ENCODE results near the gene COLGALT1. TPM values are rescaled to one million over a fixed set of nuclear protein-coding genes. Genes with fewer than 3 reads are reported as not detected.
"Not testable (repeated sequence)": the region's sequence is repeated elsewhere in the genome, so short reads cannot be mapped to it uniquely, and the experiment has no call there.

Gene COLGALT1
- total and polyA plus RNA-seq, 2 experiments from 2014 or later: 18.2 to 63.4 TPM

GRCh38 chr19:17565611-17566010, 10.2 kb downstream of the COLGALT1 start:
- H4K20me1 ChIP-seq (replicated peaks; ENCODE audit: insufficient read depth): no peaks in the 10 kb centered on the region; the same call in 1 of the 2 replicates
- H3K27ac Mint-ChIP-seq: no peak overlapping the region
- peaks cover 32% of the 10 kb centered on the region for H3K36me3 Mint-ChIP-seq (ENCODE audit: low read depth)
- H2AFZ ChIP-seq: no peak overlapping the region
- H3K36me3 ChIP-seq (ENCODE audit: insufficient read depth): peaks cover 5% of the 10 kb centered on the region; the same call in 1 of the 2 replicates
- H3K9me3 Mint-ChIP-seq: no peaks in the 10 kb centered on the region
- H3K9me2 ChIP-seq (ENCODE audit: insufficient read depth): no peaks in the 10 kb centered on the region
- DNase-seq (ENCODE audit: low spot score) (no peak), ATAC-seq (no peak)
- H3K27me3 Mint-ChIP-seq (ENCODE audit: insufficient read depth, low read depth, poor library complexity): peaks cover 3% of the 10 kb centered on the region
- no peaks in the 10 kb centered on the region for H3K4me1 Mint-ChIP-seq
- no peak overlapping the region for H3K4me3 ChIP-seq
- H3F3A ChIP-seq (replicated peaks; ENCODE audit: low read depth): 0 out of 2 replicates have a peak, but pooled peaks cover 2% of the 10 kb centered on the region
- H3K4me2 ChIP-seq: no peak overlapping the region
- no peak for TF ChIP-seq NANOG (IDR thresholded peaks at IDR 0.05; ENCODE audit: borderline replicate concordance)
- no peak for TF ChIP-seq STAT1 (IDR thresholded peaks at IDR 0.05; ENCODE audit: unreplicated experiment)
- TF ChIP-seq, protein P1, sequence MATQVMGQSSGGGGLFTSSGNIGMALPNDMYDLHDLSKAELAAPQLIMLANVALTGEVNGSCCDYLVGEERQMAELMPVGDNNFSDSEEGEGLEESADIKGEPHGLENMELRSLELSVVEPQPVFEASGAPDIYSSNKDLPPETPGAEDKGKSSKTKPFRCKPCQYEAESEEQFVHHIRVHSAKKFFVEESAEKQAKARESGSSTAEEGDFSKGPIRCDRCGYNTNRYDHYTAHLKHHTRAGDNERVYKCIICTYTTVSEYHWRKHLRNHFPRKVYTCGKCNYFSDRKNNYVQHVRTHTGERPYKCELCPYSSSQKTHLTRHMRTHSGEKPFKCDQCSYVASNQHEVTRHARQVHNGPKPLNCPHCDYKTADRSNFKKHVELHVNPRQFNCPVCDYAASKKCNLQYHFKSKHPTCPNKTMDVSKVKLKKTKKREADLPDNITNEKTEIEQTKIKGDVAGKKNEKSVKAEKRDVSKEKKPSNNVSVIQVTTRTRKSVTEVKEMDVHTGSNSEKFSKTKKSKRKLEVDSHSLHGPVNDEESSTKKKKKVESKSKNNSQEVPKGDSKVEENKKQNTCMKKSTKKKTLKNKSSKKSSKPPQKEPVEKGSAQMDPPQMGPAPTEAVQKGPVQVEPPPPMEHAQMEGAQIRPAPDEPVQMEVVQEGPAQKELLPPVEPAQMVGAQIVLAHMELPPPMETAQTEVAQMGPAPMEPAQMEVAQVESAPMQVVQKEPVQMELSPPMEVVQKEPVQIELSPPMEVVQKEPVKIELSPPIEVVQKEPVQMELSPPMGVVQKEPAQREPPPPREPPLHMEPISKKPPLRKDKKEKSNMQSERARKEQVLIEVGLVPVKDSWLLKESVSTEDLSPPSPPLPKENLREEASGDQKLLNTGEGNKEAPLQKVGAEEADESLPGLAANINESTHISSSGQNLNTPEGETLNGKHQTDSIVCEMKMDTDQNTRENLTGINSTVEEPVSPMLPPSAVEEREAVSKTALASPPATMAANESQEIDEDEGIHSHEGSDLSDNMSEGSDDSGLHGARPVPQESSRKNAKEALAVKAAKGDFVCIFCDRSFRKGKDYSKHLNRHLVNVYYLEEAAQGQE (IDR thresholded peaks at IDR 0.05; ENCODE audit: unreplicated experiment): no peak
- H3K4me3 Mint-ChIP-seq: no peak overlapping the region
- no peaks in the 10 kb centered on the region for H3K4me1 ChIP-seq (ENCODE audit: insufficient read depth)
- no peak overlapping the region for H3K27ac ChIP-seq (ENCODE audit: low read depth)
- H3K27me3 ChIP-seq (ENCODE audit: insufficient read depth): no peaks in the 10 kb centered on the region
- no peaks in the 10 kb centered on the region for H3K79me2 ChIP-seq (replicated peaks; ENCODE audit: insufficient read depth)

GRCh38 chr19:17567940-17568339, 12.5 kb downstream of the COLGALT1 start:
- peaks cover 7% of the 10 kb centered on the region; the same call in 1 of the 2 replicates for H3K36me3 ChIP-seq (ENCODE audit: insufficient read depth)

DNA sequence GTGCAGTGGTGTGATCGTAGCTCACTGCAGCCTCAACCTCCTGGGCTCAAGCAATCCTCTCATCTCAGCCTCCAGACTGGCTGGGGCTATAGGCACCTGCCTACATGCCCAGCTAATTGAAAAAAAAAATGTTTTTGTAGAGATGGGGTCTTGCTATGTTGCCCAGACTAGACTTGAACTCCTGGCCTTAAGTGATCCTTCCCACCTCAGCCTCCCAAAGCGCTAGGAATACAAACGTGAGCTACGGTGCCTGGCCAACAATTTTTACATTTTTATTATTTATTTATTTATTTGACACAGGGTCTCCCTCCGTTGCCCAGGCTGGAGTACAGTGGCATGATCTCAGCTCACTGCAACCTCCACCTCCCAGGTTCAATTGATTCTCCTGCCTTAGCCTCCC, 14.8 kb downstream of the COLGALT1 start:
- not testable (repeated sequence) for H3K27me3 Mint-ChIP-seq (ENCODE audit: insufficient read depth, low read depth, poor library complexity); H3K4me1 ChIP-seq (ENCODE audit: insufficient read depth); H3K27ac ChIP-seq (ENCODE audit: low read depth); H3K36me3 ChIP-seq (ENCODE audit: insufficient read depth); H3K27ac Mint-ChIP-seq; H3K9me3 Mint-ChIP-seq; H3K4me1 Mint-ChIP-seq; DNase-seq (ENCODE audit: low spot score); H4K20me1 ChIP-seq (replicated peaks; ENCODE audit: insufficient read depth); H3K79me2 ChIP-seq (replicated peaks; ENCODE audit: insufficient read depth); H3K4me2 ChIP-seq; H3K4me3 Mint-ChIP-seq; H3K27me3 ChIP-seq (ENCODE audit: insufficient read depth); H2AFZ ChIP-seq; H3F3A ChIP-seq (replicated peaks; ENCODE audit: low read depth); H3K4me3 ChIP-seq; ATAC-seq; H3K9me2 ChIP-seq (ENCODE audit: insufficient read depth)
- peaks cover 33% of the 10 kb centered on the region for H3K36me3 Mint-ChIP-seq (ENCODE audit: low read depth)

More at GRCh38 chr19:17567940-17568339, 12.5 kb downstream of the COLGALT1 start:
- Mint-ChIP-seq H3K27ac (no peak overlapping the region), H3K27me3 (ENCODE audit: insufficient read depth, low read depth, poor library complexity) (peaks cover 5% of the 10 kb centered on the region), H3K36me3 (ENCODE audit: low read depth) (peaks cover 37% of the 10 kb centered on the region), H3K4me3 (no peak overlapping the region), H3K4me1 (no peaks in the 10 kb centered on the region), H3K9me3 (no peaks in the 10 kb centered on the region)
- H3K4me3 ChIP-seq: no peak overlapping the region
- H4K20me1 ChIP-seq (replicated peaks; ENCODE audit: insufficient read depth): no peaks in the 10 kb centered on the region
- H3K4me1 ChIP-seq (ENCODE audit: insufficient read depth): no peaks in the 10 kb centered on the region
- 0 out of 2 replicates have a peak, but pooled peaks cover 2% of the 10 kb centered on the region for H3F3A ChIP-seq (replicated peaks; ENCODE audit: low read depth)
- H3K27me3 ChIP-seq (ENCODE audit: insufficient read depth): no peaks in the 10 kb centered on the region
- no peaks in the 10 kb centered on the region for H3K79me2 ChIP-seq (replicated peaks; ENCODE audit: insufficient read depth)
- no peak overlapping the region for H2AFZ ChIP-seq
- ATAC-seq: no peak
- no peak for DNase-seq (ENCODE audit: low spot score)
- H3K9me2 ChIP-seq (ENCODE audit: insufficient read depth): no peaks in the 10 kb centered on the region
- TF ChIP-seq, protein P1 (IDR thresholded peaks at IDR 0.05; ENCODE audit: unreplicated experiment): no peak
- no peak for TF ChIP-seq EZH2 (IDR thresholded peaks at IDR 0.05; ENCODE audit: low read depth, unreplicated experiment)
- TF ChIP-seq EZH2phosphoT487 (IDR thresholded peaks at IDR 0.05; ENCODE audit: unreplicated experiment): no peak
- TF ChIP-seq STAT1 (IDR thresholded peaks at IDR 0.05; ENCODE audit: unreplicated experiment): no peak
- TF ChIP-seq POLR2AphosphoS5 (IDR thresholded peaks at IDR 0.05; ENCODE audit: low read depth): no peak
- no peak for TF ChIP-seq NANOG (IDR thresholded peaks at IDR 0.05; ENCODE audit: borderline replicate concordance)
- no peak for TF ChIP-seq ZNF114 (CRISPR knock-in tag; IDR thresholded peaks at IDR 0.05)
- TF ChIP-seq, protein P2, sequence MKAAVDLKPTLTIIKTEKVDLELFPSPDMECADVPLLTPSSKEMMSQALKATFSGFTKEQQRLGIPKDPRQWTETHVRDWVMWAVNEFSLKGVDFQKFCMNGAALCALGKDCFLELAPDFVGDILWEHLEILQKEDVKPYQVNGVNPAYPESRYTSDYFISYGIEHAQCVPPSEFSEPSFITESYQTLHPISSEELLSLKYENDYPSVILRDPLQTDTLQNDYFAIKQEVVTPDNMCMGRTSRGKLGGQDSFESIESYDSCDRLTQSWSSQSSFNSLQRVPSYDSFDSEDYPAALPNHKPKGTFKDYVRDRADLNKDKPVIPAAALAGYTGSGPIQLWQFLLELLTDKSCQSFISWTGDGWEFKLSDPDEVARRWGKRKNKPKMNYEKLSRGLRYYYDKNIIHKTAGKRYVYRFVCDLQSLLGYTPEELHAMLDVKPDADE (IDR thresholded peaks at IDR 0.05): no peak
- no peak for TF ChIP-seq JUNB (IDR thresholded peaks at IDR 0.05; ENCODE audit: unreplicated experiment)
- no peak overlapping the region for H3K4me2 ChIP-seq
- no peak overlapping the region for H3K27ac ChIP-seq (ENCODE audit: low read depth)
